NCI-H446 (cell line): Measurements from ENCODE around the gene STARD3NL.
"Not testable (repeated sequence)": the region's sequence is repeated elsewhere in the genome, so short reads cannot be mapped to it uniquely, and the experiment has no call there.

Experiments
- DNase-seq, 2 experiments: peaks; one replicate each; lab custom pipeline; 2025; lab: John Stamatoyannopoulos, UW

Gene STARD3NL, protein sequence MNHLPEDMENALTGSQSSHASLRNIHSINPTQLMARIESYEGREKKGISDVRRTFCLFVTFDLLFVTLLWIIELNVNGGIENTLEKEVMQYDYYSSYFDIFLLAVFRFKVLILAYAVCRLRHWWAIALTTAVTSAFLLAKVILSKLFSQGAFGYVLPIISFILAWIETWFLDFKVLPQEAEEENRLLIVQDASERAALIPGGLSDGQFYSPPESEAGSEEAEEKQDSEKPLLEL

GRCh38 chr7:38178004-38178694, at the start of gene STARD3NL:
Gene STARD3NL, plus strand, starts transcription at chr7:38178245. Its CDS starts 29,260 bp downstream, at chr7:38207505.
- DNase-seq = peak; percentile 99 to 100

DNA sequence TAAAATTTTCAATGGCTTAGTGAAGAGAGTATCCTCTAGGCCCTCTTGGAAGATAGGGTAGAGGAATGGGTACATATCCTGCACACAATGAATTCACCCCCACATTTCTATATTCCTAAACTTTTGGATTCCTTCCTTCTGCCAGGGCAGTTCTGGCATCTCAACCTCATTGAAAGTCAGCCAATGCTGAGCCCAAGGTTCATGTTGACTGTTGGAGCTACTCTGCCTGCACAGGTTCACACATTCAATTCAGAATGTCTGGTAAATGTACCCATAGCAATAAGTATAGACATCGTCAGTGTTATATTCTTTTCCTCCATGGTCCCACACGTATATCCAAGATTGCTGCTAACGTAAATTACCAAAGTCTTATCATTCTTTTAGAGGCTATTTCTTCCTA, 48.9 kb upstream of the STARD3NL start:
- DNase-seq = no peak

DNA sequence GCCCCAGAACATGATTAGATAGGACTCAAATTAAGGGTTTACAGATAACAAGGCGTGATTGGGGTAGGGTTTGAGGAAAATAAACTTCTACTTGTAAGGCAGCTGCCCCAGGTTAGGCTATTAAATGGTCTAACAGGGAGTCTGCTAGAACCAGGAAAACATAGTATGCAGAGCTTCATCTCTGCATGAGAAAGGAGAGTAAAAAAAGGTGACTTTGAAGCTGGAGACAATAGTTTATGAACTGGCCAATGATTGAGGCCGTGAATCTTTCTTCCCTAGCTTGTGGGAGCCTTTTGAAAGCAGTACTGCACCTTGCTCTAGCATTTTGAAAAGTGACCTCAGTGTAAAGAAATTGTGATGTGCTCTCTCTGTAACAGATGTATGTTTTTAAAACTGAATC, 48.5 kb upstream of the STARD3NL start:
- no peak for DNase-seq

DNA sequence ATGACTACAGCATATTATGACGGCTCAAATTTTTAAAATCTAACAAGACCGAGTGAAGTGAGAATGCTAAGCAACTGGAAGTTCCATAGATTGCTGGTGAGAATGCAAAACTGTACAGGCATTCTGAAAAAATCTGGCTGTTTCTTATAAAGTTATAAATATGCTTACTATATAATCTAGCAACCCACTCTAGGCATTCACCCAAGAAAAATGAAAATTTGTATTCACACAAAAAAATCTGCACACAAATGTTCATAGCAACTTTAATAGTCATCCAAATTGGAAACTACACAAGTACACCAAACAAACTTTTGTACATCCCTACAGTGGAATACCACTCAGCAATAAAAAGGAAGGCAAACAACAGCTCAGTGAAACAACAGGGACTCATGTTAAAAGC, 39.9 kb upstream of the STARD3NL start:
- no peak for DNase-seq

DNA sequence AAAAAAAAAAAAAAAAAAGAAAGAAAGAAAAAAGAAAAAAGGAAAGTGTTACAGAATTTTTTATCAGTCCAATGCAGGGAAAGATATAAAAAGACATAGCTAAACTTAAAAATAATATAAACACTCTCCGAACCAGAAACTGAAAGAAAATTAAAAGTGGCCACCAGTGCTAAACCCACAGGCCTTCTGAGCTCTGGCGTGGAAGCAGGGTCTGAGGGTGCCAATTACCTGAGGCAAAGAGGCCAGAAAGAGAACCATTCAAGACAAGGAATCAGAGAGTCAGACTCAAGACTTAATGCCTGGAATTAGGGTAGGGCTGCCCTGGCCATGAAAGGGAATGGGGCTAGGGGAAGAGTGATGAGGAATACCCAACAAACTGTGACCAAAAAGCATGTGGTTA, 36.9 kb upstream of the STARD3NL start:
- no peak for DNase-seq

GRCh38 chr7:38142736-38143135, 35.3 kb upstream of the STARD3NL start:
- no peak for DNase-seq

GRCh38 chr7:38147005-38147404, 31.0 kb upstream of the STARD3NL start:
- no peak for DNase-seq

- DNase-seq = no peak
Observed at GRCh38 chr7:38151556-38151955, 26.5 kb upstream of the STARD3NL start.

DNA sequence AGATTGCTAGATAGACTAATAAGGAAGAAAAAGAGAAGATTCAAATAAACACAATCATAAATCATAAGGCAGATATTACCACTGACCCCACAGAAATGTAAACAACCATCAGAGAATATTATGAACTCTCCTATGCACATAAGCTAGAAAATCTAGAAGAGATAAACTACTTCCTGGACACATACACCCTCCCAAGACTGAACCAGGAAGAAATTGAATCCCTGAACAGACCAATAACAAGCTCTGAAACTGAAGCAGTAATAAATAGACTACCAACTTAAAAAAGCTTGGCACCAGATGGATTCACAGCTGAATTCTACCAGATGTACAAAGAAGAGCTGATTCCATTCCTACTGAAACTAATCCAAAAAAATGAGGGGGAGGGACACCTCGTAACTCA, 24.5 kb upstream of the STARD3NL start:
- no peak for DNase-seq

DNA sequence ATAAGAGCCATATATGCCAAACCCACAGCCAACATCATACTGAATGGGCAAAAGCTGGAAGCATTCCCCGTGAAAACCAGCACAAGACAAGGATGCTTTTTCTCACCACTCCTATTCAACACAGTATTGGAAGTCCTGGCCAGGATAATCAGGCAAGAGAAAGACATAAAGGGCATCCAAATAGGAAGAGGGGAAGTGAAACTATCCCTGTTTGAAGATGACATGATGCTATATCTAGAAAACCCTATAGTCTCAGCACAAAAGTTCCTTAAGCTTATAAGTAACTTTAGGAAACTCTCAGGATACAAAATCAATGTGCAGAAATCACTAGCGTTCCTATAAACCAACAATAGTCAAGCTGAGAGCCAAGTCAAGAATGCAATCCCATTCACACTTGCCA, 23.8 kb upstream of the STARD3NL start:
- DNase-seq = no peak

DNA sequence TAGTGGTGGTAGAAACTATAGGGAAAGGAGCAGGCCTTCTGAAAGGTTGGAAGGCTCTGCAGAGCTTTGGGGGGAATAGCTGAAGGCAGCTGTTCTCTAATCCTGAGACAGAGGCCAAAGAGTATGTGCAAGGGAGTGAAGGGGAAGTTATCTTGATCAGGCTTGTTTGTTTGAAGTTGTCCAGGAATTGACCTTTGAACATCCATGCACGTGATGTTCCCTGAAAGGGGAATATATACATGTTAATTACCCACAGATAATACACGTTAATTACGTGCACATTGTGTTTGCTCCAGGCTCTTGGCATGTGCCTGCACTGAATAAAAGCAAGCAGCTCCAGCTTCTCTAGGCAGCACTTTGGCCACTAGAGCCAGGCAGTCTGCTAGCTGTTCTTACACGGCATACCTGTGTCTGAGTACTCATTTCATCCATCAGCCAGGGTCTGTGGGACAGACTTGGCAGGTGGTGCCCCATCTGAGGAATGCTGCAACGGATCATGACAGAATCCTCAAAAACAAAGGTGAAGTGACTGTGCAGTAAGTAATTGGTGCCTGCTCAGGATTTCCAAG, 18.0 kb upstream of the STARD3NL start:
- no peak for DNase-seq

GRCh38 chr7:38162036-38162435, 16.0 kb upstream of the STARD3NL start:
- DNase-seq = no peak

DNA sequence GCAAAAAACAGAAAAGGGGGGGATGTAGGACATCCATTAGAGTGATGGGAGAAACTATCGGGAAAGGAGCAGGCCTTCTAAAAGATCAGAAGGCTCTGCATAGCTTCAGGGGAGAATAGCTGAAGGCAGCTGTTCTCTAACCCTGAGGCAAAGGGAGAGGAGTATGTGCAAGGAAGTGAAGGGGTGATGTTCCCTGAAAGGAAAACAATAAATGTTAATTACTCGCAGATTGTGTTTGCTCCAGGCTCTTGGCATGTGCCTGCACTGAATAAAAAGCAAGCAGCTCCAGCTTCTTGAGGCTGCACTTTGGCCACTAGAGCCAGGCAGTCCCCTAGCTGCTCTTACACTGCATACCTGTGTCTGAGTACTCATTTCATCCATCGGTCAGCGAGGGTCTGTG, 14.4 kb upstream of the STARD3NL start:
- DNase-seq = no peak

DNA sequence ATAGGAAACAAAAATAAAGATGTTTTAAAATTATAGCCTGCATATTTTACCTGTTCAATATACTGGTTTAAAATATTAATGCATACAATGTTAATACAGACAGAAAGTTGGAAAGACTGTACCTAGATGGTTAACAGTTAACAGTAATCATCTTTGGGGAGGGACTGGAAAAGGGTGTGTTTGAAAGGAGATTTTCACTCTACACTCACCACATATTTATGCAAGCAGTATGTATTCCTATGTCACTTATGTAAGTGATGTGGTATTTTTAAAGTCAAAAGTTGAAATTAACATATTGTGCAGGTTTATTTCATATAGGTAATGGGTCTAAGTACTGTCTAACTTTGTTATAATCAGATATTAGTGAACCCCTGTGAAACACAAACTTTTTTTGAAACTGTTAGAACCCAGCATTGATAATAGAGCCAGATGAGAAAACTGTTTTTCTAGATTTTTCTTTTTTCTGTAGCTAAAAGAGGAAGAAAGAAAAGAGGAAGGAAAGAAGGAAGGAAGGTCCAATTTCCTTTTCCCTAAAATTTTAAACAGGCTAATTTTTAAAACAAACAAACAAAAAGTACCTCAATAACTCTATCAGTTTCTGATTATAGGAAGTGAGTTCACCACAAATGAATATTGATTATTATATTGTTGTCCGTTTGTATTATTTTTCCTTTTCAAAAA, 9.0 kb upstream of the STARD3NL start:
- no peak for DNase-seq

GRCh38 chr7:38169847-38170246, 8.2 kb upstream of the STARD3NL start:
- no peak for DNase-seq

- no peak for DNase-seq
Observed at GRCh38 chr7:38171623-38172391, 6.2 kb upstream of the STARD3NL start.

- DNase-seq = not testable (repeated sequence)
Observed at GRCh38 chr7:38175547-38175946, 2.5 kb upstream of the STARD3NL start.

GRCh38 chr7:38177621-38178003, 433 bp upstream of the STARD3NL start:
- DNase-seq = no peak

- peak in 1 of 2 experiments; percentile 25 for DNase-seq
Observed at GRCh38 chr7:38178695-38179344, 775 bp downstream of the STARD3NL start.

- DNase-seq = no peak
Observed at GRCh38 chr7:38179776-38180226, 1.8 kb downstream of the STARD3NL start.

DNA sequence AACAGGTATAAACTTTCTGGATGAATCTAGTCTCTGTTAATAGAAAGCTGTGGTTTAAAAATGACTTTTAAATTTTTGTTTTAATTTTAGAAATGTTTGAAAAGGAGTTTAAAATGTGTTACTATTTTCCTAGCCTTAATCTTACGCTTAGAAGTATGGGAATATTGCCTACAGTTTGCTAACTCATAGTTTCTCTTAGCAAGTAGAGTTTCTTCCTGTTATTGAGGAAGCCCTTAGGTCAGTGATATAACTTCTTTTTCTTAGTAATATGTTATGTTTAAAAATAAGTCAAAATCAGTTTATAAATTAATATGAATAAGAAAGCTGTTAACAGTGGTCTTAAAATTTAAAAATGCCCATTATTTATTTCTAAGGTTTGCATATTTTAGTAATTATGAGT, 3.1 kb downstream of the STARD3NL start:
- DNase-seq = no peak

DNA sequence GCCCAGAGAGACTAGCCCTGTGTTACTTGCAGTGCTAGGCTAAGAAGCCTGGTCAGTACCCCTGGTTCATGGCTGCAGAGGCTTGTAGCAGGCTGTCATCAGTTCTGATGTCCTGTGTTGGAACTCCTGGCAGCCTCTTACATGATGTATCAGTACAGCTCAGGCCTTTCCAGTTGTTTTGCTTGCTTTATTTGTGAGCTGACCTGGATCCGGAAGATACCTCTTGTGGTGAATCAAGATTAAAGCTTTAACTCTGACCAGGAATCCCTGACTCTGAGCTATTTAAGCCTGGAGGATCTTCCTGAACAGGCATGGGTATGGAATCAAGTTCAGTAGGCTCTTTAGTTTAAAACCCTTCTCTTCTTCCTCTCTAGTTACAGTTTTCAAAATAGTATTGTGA, 4.4 kb downstream of the STARD3NL start:
- DNase-seq = no peak
